Retinal pigment epithelial cell (primary cell): ENCODE results near the gene BCAP31.

Source experiments
- DNase-seq: peaks from one replicate; pipeline ENCODE4 v3.0.0-alpha.2; 2010; ENCODE audit warnings: low read depth
- H3K4me3 ChIP-seq: 2 replicates; pipeline ENCODE4 v1.5.1; 2011; ENCODE audit warnings: mild to moderate bottlenecking, low read length, control low read depth, moderate library complexity
- CTCF ChIP-seq: conservative IDR thresholded peaks from 2 replicates; pipeline ENCODE4 v1.5.1; 2011; ENCODE audit warnings: low read depth, low read length, control low read depth, inconsistent platforms

The BCAP31 gene

GRCh38 chrX:153723351-153724251 lies 586 bp downstream of the BCAP31 start:
- TF ChIP-seq CTCF, result peak; percentile 47
- H3K4me3 ChIP-seq, result peak overlapping the region; percentile 60
- DNase-seq, result no peak

GRCh38 chrX:153722704-153723350 lies 1.4 kb downstream of the BCAP31 start:
- no peak for TF ChIP-seq CTCF
- no peak for DNase-seq
- H3K4me3 ChIP-seq, result peak overlapping the region; percentile 60

DNA sequence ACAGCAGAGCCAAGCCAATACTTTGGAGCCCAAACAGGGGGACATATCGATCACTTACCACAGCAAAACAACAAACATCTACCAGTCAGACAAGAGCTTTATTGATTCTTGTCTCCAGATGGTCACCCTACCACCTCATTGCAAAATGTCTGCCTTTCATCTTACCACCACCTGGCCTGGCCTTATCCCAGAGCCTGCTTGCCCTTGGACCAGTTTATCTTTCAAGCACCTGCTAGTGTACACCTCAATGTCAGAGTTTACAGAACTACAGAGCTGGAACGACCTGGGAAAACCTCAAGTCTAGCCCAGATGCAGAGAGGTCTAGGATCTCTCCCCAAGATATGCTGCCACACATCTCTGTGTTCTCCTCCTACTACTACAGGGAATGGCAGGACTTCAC lies 4.5 kb downstream of the BCAP31 start:
- H3K4me3 ChIP-seq, result no peak overlapping the region
- DNase-seq, result no peak
- no peak for TF ChIP-seq CTCF

DNA sequence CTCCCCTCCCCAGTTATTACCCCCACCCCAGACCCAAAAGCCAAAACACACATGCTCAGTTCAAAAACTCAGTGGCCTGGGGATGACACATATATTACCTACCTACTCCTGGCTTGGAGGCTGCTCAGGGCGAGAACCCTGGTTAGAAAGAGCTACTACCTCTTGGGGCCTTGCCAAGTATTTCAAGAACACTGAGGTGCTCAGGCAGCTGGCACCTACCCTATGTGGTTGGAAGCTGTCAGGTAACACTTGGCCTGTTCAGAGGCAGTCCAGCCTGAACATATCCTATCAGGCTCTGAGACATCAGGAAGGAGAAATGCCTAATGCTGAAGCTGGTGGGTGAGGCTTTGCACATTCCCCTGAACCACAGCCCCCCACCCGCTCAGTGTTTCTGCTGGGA lies 4.9 kb downstream of the BCAP31 start:
- no peak for TF ChIP-seq CTCF
- no peak overlapping the region for H3K4me3 ChIP-seq
- DNase-seq, result no peak

DNA sequence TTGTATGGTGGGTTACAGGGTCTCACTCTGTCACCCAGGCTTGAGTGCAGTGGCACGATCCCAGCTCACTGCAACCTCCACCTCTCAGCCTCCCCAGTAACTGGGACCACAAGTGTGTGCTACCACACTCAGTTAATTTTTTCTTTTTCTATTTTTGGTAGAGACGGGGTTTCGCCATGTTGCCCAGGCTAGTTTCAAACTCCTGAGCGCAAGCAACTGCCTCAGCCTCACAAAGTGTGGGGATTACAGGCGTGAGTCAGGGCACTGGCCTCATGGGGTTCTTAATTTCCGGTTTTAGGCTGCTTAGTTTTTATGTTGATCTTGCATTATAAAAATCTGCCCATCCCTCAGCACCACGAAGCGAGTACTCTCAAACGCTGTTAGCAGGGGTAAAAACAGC lies 6.7 kb downstream of the BCAP31 start:
- no peak for TF ChIP-seq CTCF
- H3K4me3 ChIP-seq, result no peak overlapping the region
- no peak for DNase-seq

GRCh38 chrX:153714256-153714655 lies 9.9 kb downstream of the BCAP31 start:
- TF ChIP-seq CTCF, result no peak
- no peak overlapping the region for H3K4me3 ChIP-seq
- no peak for DNase-seq
